Activated CD8-positive, alpha-beta T cell treated with anti-CD3 and anti-CD28 coated beads for 36 hours (primary cell): ENCODE results near the gene BAIAP2L2. TPM values are rescaled to one million over a fixed set of nuclear protein-coding genes. Genes with fewer than 3 reads are reported as not detected.

ENCODE experiments used
- ATAC-seq: fragments of 200-7000 bp; cut with Tn5 transposase; one replicate; pipeline ENCODE4 v1.10.0; 2021; ENCODE audit warnings: mild to moderate bottlenecking, moderate library complexity
- CTCF ChIA-PET: fragments of 350-600 bp; sonication (Branson Sonifier 250); formaldehyde crosslinking; loops from one replicate; lab custom pipeline; 2021; ENCODE audit warnings: antibody characterized with exemption; lab: Charles Lee
- POLR2A ChIA-PET: fragments of 350-600 bp; sonication (Branson Sonifier 250); formaldehyde crosslinking; loops from one replicate; lab custom pipeline; 2021; ENCODE audit warnings: antibody characterized with exemption; lab: Charles Lee
- DNase-seq: peaks from one replicate; pipeline ENCODE4 v3.0.0-alpha.2; 2020
- H3K27ac Mint-ChIP-seq: one replicate; pipeline ENCODE4 v1.8.0; 2021; ENCODE audit warnings: mild to moderate bottlenecking, mixed read lengths
- H3K27me3 Mint-ChIP-seq: one replicate; pipeline ENCODE4 v1.8.0; 2021; ENCODE audit warnings: mixed read lengths
- H3K36me3 Mint-ChIP-seq: one replicate; pipeline ENCODE4 v1.8.0; 2021; ENCODE audit warnings: low read depth, mixed read lengths
- H3K4me1 Mint-ChIP-seq: one replicate; pipeline ENCODE4 v1.8.0; 2021; ENCODE audit warnings: low read depth, mixed read lengths
- H3K4me3 Mint-ChIP-seq: one replicate; pipeline ENCODE4 v1.8.0; 2021; ENCODE audit warnings: mild to moderate bottlenecking, moderate library complexity, mixed read lengths
- H3K9me3 Mint-ChIP-seq: one replicate; pipeline ENCODE4 v1.8.0; 2021; ENCODE audit warnings: mixed read lengths
- intact Hi-C: fragments of 100-400 bp; cut with micrococcal nuclease; formaldehyde crosslinking; loops from one replicate; pipeline ENCODE4 v1.10.0; 2022
- total RNA-seq, 2 experiments: library from RNA; stranded (reverse); gene quantifications; one replicate each; pipeline ENCODE4 v1.2.3, GENCODE V29; 2021
- TF ChIP-seq, protein P1 (sequence below): fragments of 200-600 bp; IDR thresholded peaks from one replicate; pipeline ENCODE4 v1.8.0; 2022; ENCODE audit warnings: antibody characterized with exemption, mild to moderate bottlenecking

BAIAP2L2 gene
- total RNA-seq, 2 experiments from 2014 or later: 0.61 to 0.67 TPM

DNA sequence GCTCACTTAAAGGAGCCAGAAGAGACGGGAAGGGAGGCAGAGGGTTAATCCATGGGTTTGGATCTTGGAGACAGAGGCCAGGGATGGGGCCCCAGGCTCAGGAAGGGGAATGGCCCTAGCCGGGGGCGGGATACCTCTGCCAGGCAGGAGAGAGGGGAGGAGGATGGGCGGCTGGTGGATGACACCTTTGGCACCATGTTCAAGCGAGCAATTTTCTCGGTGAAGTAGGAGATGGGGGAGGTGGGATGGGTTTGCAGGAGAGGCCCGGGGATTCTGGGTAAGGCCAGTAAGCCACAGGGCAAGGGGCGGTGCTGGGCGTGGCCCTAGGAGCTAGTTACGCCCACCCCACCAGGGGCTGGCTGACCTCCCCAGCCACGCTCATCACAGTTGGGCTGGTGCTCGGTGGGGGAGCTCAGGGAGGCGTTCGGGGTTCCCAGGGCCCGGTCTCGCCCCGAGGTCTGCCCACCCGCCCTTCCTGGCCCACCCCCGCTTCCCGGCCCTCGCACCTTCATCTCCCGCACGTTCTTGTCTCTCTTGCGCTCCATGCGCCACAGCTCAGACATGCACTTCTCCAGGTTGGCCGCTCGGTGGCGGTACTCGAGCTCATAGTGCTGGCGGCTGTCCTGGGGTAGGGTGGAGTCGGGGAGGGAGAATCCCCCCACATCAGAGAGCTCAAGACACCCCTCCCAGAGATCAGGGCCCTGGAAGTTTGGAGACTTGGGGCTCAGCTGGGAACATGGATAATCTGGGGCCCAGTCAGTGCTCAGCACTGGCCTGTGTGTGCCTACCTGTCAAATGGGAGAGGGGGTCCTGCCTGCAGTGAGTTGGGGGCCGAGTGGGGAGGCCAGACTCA lies 12.7 kb downstream of the BAIAP2L2 start:
- no peak overlapping the region for H3K4me3 Mint-ChIP-seq
- no peaks in the 10 kb centered on the region for H3K27me3 Mint-ChIP-seq
- no peak overlapping the region for H3K27ac Mint-ChIP-seq
- H3K4me1 Mint-ChIP-seq: no peaks in the 10 kb centered on the region
- CTCF ChIA-PET: interaction anchor here (1.1 to 4.3 kb wide), 4 partner anchors 16 to 133 kb away, joined by 3 to 23 read pairs (median 6); no protein-coding TSS in a partner anchor
- no peaks in the 10 kb centered on the region for H3K9me3 Mint-ChIP-seq
- no peak for ATAC-seq
- POLR2A ChIA-PET: interaction anchor here (0.9 kb wide), 1 partner anchor 257 kb away, joined by 3 read pairs; no protein-coding TSS in a partner anchor
- H3K36me3 Mint-ChIP-seq: no peaks in the 10 kb centered on the region
- no peak for DNase-seq
- TF ChIP-seq, protein P1, sequence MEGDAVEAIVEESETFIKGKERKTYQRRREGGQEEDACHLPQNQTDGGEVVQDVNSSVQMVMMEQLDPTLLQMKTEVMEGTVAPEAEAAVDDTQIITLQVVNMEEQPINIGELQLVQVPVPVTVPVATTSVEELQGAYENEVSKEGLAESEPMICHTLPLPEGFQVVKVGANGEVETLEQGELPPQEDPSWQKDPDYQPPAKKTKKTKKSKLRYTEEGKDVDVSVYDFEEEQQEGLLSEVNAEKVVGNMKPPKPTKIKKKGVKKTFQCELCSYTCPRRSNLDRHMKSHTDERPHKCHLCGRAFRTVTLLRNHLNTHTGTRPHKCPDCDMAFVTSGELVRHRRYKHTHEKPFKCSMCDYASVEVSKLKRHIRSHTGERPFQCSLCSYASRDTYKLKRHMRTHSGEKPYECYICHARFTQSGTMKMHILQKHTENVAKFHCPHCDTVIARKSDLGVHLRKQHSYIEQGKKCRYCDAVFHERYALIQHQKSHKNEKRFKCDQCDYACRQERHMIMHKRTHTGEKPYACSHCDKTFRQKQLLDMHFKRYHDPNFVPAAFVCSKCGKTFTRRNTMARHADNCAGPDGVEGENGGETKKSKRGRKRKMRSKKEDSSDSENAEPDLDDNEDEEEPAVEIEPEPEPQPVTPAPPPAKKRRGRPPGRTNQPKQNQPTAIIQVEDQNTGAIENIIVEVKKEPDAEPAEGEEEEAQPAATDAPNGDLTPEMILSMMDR: no peak
- intact Hi-C loops: no loop called here

DNA sequence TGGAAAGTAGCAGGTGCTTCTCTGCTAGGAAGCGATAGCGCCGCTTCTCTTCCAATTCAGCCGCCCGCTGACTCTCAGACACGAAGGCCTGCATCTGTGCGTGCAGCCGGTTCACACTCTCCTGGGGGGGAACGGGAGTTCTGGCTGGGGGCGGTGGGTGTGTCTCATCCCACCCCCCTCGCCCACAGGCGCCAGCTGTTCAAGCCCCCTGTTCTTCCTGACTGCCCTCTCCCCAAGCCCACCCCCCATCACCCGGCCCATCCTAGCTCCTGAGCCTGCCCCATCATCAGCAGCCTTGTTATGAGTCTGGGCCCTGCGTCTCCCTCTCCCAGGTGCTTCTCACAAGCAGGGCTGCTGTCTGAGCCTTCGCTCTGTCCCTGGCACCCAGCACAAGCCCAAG lies 13.4 kb downstream of the BAIAP2L2 start:
- Mint-ChIP-seq H3K27me3 (no peaks in the 10 kb centered on the region), H3K4me1 (no peaks in the 10 kb centered on the region), H3K4me3 (no peak overlapping the region), H3K27ac (no peak overlapping the region), H3K36me3 (no peaks in the 10 kb centered on the region), H3K9me3 (no peaks in the 10 kb centered on the region)
- TF ChIP-seq, protein P1: no peak
- POLR2A ChIA-PET: no interaction called here
- ATAC-seq: no peak
- CTCF ChIA-PET: interaction anchor here (1.1 to 4.3 kb wide), 3 partner anchors 17 to 134 kb away, joined by 3 to 23 read pairs (median 3); no protein-coding TSS in a partner anchor
- DNase-seq: no peak
- intact Hi-C loops: no loop called here

DNA sequence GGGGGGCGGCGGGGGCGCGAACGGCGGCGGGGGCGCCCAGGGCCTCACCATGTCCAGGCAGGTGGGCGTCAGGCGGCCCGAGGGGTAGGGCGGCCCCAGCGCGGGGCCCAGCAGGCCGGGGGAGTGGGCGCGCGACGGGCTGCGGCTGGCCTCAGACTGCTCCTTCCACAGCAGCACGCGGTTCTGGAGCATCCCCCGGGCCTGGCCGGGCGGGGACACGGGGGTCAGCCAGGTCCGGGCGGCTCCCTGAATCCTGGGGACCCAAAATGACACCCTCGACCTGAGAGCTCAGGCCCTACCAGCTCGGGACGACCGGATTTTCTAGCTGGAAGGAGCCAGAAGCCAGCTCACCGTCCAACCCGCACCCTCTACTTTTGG lies 21.0 kb downstream of the BAIAP2L2 start:
- Mint-ChIP-seq H3K9me3 (no peaks in the 10 kb centered on the region), H3K4me1 (no peaks in the 10 kb centered on the region), H3K4me3 (no peak overlapping the region), H3K36me3 (no peaks in the 10 kb centered on the region), H3K27me3 (peaks cover 6% of the 10 kb centered on the region), H3K27ac (no peak overlapping the region)
- TF ChIP-seq, protein P1: no peak
- ChIA-PET CTCF (interaction anchor here (1.1 to 1.5 kb wide), 2 partner anchors 22 to 37 kb away, joined by 3 to 5 read pairs; no protein-coding TSS in a partner anchor), POLR2A (no interaction called here)
- ATAC-seq (no peak), DNase-seq (no peak)
- intact Hi-C loops: no loop called here

DNA sequence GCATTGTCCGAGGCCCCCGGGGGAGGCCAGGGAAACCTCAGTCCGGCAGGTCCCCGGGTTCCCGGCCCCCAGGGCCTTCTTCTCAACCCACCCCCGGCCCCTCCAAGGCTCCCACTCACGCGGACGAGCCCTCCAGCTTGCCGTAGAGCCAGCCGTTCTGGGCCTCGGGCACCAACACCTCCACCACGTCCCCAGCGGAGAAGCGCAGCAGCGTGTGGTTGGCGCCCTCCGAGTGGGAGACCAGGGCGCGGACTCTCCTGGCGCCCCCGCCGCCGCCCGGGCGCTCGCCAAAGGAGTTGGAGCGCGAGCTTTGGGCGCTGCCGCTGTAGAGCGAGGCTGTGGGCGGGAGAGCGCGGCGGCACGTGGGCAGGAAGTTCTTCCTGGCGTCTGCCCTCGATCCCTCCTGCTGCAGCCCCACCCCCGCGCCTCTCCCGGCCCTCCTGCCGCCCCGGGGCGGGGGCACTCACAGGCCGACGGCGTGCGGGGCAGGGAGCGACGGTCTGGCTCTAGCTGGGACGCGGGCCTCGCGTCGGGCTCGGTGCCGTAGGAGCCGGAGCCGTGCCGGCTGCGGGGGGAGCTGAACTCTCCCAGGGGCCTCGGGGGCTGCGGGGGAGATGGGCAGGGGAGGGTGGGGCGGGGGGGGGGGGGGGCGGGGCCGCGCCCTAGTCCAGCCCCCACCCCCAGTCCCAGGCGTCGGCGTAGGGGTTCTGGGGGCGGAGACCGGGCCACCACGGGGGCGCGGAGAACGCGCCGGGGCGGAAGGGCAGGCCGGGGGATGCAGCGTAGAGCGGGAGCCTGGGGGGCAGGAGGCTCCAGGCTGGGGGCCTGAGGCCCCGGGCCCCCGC lies 21.6 kb downstream of the BAIAP2L2 start:
- no peak for ATAC-seq
- TF ChIP-seq, protein P1: no peak
- H3K27me3 Mint-ChIP-seq: peaks cover 6% of the 10 kb centered on the region
- CTCF ChIA-PET: interaction anchor here (1.1 to 1.5 kb wide), 2 partner anchors 23 to 37 kb away, joined by 3 to 5 read pairs; no protein-coding TSS in a partner anchor
- POLR2A ChIA-PET: no interaction called here
- no peaks in the 10 kb centered on the region for H3K9me3 Mint-ChIP-seq
- intact Hi-C loops: no loop called here
- H3K27ac Mint-ChIP-seq: no peak overlapping the region
- no peak overlapping the region for H3K4me3 Mint-ChIP-seq
- H3K4me1 Mint-ChIP-seq: no peaks in the 10 kb centered on the region
- no peaks in the 10 kb centered on the region for H3K36me3 Mint-ChIP-seq
- DNase-seq: no peak
